ENCODE results near the gene TRAPPC3.

- TF ChIP-seq CTCF (IDR thresholded peaks at IDR 0.05): no peak
- TF ChIP-seq POLR2A (IDR thresholded peaks at IDR 0.05): peak; percentile 16 to 95 (median 71)
Measured at GRCh38 chr1:36155408-36156328, 6.4 kb upstream of the TRAPPC3 start, which contains the start of gene MAP7D1.

Data from esophagus squamous epithelium (tissue), 4 donors.